ENCODE data around the gene RNF38.

DNA sequence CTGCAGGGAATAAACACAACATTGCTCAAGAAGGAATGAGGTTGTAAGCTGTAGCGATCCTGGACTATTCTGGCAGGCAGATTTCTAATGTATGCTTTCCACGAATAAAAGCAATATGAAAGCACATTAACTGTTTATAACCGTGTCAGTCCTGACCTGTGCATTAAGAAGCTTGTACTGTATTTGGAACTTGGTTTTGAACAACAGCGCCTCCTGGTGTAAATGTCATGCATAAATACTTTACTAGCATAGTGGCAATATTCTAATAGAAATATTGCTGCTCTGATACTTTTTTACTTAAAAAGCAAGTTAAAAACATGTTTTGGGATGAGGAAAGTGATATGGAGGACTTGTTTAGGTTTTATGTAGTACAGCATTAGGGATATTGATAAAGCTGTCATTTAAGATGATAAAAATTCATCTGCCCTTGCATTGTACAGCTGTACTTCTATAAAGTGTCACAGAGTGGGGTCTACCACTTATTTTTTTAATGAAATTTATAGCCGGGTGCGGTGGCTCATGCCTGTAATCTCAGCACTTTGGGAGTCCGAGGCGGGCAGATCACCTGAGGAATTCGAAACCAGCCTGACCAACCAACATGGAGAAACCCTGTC lies 71.2 kb downstream of the RNF38 start:
- TF ChIP-seq EP300 (IDR thresholded peaks at IDR 0.05; ENCODE audit: borderline replicate concordance in 1 of 2, low read depth in 1 of 2, low read length in 1 of 2): no peak
- TF ChIP-seq, protein P1, sequence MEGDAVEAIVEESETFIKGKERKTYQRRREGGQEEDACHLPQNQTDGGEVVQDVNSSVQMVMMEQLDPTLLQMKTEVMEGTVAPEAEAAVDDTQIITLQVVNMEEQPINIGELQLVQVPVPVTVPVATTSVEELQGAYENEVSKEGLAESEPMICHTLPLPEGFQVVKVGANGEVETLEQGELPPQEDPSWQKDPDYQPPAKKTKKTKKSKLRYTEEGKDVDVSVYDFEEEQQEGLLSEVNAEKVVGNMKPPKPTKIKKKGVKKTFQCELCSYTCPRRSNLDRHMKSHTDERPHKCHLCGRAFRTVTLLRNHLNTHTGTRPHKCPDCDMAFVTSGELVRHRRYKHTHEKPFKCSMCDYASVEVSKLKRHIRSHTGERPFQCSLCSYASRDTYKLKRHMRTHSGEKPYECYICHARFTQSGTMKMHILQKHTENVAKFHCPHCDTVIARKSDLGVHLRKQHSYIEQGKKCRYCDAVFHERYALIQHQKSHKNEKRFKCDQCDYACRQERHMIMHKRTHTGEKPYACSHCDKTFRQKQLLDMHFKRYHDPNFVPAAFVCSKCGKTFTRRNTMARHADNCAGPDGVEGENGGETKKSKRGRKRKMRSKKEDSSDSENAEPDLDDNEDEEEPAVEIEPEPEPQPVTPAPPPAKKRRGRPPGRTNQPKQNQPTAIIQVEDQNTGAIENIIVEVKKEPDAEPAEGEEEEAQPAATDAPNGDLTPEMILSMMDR (IDR thresholded peaks at IDR 0.05): peak; percentile 86
- no peak for TF ChIP-seq POLR2AphosphoS5 (IDR thresholded peaks at IDR 0.05; ENCODE audit: low read depth, low read length)
- TF ChIP-seq, protein P2, sequence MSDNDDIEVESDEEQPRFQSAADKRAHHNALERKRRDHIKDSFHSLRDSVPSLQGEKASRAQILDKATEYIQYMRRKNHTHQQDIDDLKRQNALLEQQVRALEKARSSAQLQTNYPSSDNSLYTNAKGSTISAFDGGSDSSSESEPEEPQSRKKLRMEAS (IDR thresholded peaks at IDR 0.05; ENCODE audit: low read depth): no peak
- no peak for TF ChIP-seq GABPA (IDR thresholded peaks at IDR 0.05; ENCODE audit: low read depth)
- TF ChIP-seq, protein P3, sequence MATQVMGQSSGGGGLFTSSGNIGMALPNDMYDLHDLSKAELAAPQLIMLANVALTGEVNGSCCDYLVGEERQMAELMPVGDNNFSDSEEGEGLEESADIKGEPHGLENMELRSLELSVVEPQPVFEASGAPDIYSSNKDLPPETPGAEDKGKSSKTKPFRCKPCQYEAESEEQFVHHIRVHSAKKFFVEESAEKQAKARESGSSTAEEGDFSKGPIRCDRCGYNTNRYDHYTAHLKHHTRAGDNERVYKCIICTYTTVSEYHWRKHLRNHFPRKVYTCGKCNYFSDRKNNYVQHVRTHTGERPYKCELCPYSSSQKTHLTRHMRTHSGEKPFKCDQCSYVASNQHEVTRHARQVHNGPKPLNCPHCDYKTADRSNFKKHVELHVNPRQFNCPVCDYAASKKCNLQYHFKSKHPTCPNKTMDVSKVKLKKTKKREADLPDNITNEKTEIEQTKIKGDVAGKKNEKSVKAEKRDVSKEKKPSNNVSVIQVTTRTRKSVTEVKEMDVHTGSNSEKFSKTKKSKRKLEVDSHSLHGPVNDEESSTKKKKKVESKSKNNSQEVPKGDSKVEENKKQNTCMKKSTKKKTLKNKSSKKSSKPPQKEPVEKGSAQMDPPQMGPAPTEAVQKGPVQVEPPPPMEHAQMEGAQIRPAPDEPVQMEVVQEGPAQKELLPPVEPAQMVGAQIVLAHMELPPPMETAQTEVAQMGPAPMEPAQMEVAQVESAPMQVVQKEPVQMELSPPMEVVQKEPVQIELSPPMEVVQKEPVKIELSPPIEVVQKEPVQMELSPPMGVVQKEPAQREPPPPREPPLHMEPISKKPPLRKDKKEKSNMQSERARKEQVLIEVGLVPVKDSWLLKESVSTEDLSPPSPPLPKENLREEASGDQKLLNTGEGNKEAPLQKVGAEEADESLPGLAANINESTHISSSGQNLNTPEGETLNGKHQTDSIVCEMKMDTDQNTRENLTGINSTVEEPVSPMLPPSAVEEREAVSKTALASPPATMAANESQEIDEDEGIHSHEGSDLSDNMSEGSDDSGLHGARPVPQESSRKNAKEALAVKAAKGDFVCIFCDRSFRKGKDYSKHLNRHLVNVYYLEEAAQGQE (IDR thresholded peaks at IDR 0.05; ENCODE audit: low read depth, low read length): no peak
- no peak for TF ChIP-seq GATA2 (CRISPR knock-in tag; IDR thresholded peaks at IDR 0.05)
- no peak for TF ChIP-seq TAF1 (IDR thresholded peaks at IDR 0.05; ENCODE audit: borderline replicate concordance, low read depth, low read length)
- TF ChIP-seq NFIC (IDR thresholded peaks at IDR 0.05; ENCODE audit: borderline replicate concordance): no peak
- no peak for TF ChIP-seq EZH2phosphoT487 (IDR thresholded peaks at IDR 0.05; ENCODE audit: borderline replicate concordance, low read depth)
